HepG2 (cell line): ENCODE data around the gene SLC25A38. TPM values are rescaled to one million over a fixed set of nuclear protein-coding genes. Genes with fewer than 3 reads are reported as not detected.

ENCODE experiments used
- PTBP1 ChIP-seq: fragments of 200-400 bp; formaldehyde crosslinking; IDR thresholded peaks from 2 replicates; pipeline ENCODE4 v1.6.1; 2018; ENCODE audit warnings: low read length, low read depth; ENCODE audit not compliant: poor library complexity, severe bottlenecking
- SCMH1 ChIP-seq: sonication (generic); formaldehyde crosslinking; IDR thresholded peaks from 2 replicates; pipeline ENCODE4 v1.9.0; 2021; ENCODE audit warnings: missing genetic modification reagents, mild to moderate bottlenecking, borderline replicate concordance
- THAP9 ChIP-seq: sonication (generic); formaldehyde crosslinking; IDR thresholded peaks from 2 replicates; pipeline ENCODE4; 2020; ENCODE audit warnings: missing genetic modification reagents, mild to moderate bottlenecking, borderline replicate concordance
- ZBTB4 ChIP-seq: sonication (generic); formaldehyde crosslinking; IDR thresholded peaks from 2 replicates; pipeline ENCODE4 v1.4.0; 2020; ENCODE audit warnings: missing genetic modification reagents, mild to moderate bottlenecking, borderline replicate concordance
- ZBTB40 ChIP-seq, 2 experiments: fragments of 450-650 bp in 1 of 2; sonication (generic) in 1 of 2; formaldehyde crosslinking in 1 of 2; IDR thresholded peaks; 2 replicates each; pipeline versions ENCODE4 v1.6.1 to v1.8.0; 2016 to 2022; ENCODE audit warnings: antibody characterized with exemption in 1 of 2, mild to moderate bottlenecking in 1 of 2, missing genetic modification reagents in 1 of 2
- ZNF24 ChIP-seq: fragments of 450-650 bp; IDR thresholded peaks from 2 replicates; pipeline ENCODE4 v1.6.1; 2017; ENCODE audit warnings: antibody characterized with exemption, mild to moderate bottlenecking
- ZNF3 ChIP-seq: IDR thresholded peaks from 2 replicates; pipeline ENCODE4 v1.7.0; 2017; ENCODE audit warnings: inconsistent platforms
- ZNF574 ChIP-seq: sonication (generic); formaldehyde crosslinking; IDR thresholded peaks from 2 replicates; pipeline ENCODE4 v1.4.0; 2020; ENCODE audit warnings: missing genetic modification reagents
- polyA plus RNA-seq, 8 experiments: library from polyadenylated mRNA; depleted of rRNA in 3 of 8; stranded (reverse) in 7 of 8; unstranded in 1 of 8; fragments of >200 nt; fragmentation: Illumina TruSeq in 4 of 8; extraction: Trizol in 4 of 8; gene quantifications; 2 replicates each; pipeline versions ENCODE4 v1.2.1 to v1.2.3, GENCODE V29; 2011 to 2016; ENCODE audit warnings: low read depth in 4 of 8, missing spikeins in 1 of 8, mixed read lengths in 1 of 8; ENCODE audit not compliant: insufficient read depth in 1 of 8
- total RNA-seq, 5 experiments: library from RNA; depleted of rRNA; stranded (reverse); fragments of >200 nt; fragmentation: Illumina TruSeq; extraction: Trizol; gene quantifications; 2 replicates each; pipeline ENCODE4 v1.2.3, GENCODE V29; 2016; ENCODE audit warnings: low read depth in 1 of 5

The SLC25A38 gene
- total and polyA plus RNA-seq, 2 of the 13 experiments (the other 11 are each of a cell fraction or from before 2014, with no cell fraction given): 32.5 to 35.4 TPM

GRCh38 chr3:39406368-39407258 lies 23.4 kb downstream of the SLC25A38 start, which contains the start of gene RPSA (continued):
- no peak for TF ChIP-seq ZBTB4 (CRISPR knock-in tag)
- TF ChIP-seq SCMH1 (CRISPR knock-in tag): no peak
- TF ChIP-seq ZNF3 (CRISPR knock-in tag): peak; percentile 51; the same call in 1 of the 2 replicates
- peak; percentile 70 for TF ChIP-seq PTBP1
- peak; percentile 88 for TF ChIP-seq THAP9 (CRISPR knock-in tag)
- no peak for TF ChIP-seq ZNF24
- peak; percentile 42; the same call in 1 of the 2 replicates for TF ChIP-seq ZBTB40 (IDR thresholded peaks at IDR 0.05)
- peak; percentile 84 for TF ChIP-seq ZBTB40 (CRISPR knock-in tag; IDR thresholded peaks at IDR 0.05)
- peak; percentile 86 for TF ChIP-seq ZNF574 (CRISPR knock-in tag)
